ENCODE results near the gene KRTDAP.

KRTDAP gene, protein sequence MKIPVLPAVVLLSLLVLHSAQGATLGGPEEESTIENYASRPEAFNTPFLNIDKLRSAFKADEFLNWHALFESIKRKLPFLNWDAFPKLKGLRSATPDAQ

DNA sequence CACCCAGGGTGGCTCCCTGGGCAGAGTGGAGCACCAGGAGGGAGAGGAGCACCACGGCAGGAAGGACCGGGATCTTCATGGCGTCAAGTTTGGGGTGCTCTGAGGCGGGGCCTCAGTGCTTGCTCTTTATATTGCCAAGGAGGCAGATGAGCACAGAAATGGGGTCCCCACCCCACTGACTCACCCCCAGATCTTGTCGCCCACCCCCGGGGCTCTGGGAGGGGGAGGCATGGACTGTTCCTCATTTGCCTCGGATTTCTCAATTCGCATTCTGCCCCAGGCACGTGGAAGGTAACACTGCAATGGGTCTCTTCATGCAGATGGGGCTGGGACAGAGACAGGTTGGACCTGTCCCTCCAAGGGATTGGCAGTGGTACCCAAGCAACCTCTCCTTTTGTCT, at the start of gene KRTDAP:
Gene KRTDAP, minus strand, starts transcription at position 101 of the 400 bp plus-strand sequence. Its CDS starts 22 bp downstream, at position 79.
- DNase-seq (ENCODE audit: low read depth, low spot score), result no peak

- DNase-seq (ENCODE audit: low read depth, low spot score), result no peak
Measured at GRCh38 chr19:35539850-35540249, 49.6 kb upstream of the KRTDAP start.

- DNase-seq (ENCODE audit: low read depth, low spot score), result no peak
Measured at GRCh38 chr19:35539314-35539713, 49.0 kb upstream of the KRTDAP start.

DNA sequence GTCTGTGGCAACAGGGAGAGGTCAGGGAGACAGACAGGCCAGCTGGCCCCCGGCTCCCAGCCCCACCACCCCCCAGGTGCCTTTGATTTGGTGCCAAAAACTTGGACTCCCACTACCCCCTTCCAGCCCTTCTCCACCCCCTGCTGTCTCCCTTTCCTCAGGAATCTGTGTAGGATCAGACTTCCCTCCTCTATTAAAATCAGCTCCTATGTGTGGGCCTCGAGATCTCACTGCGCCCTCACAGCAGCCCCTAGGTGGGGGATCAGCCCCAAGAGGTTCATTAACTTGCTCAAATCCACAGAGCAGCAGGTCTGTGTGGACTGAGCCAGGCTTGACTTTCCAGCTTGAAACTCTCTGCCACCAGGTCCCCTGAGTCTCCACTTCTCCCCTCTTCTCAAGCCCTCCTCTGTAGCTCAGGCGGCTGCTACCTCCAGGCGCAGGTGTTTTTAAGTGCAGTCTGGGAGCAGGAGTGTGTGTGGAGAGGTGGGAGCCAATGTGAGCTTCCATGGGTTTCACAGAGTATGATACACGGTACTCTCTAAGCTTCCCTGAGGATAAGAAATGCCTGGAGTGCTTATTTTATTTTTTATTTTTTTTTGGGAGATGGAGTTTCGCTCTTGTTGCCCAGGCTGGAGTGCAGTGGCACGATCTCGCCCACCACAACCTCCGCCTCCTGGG, 44.7 kb upstream of the KRTDAP start:
- no peak for DNase-seq (ENCODE audit: low read depth, low spot score)

DNA sequence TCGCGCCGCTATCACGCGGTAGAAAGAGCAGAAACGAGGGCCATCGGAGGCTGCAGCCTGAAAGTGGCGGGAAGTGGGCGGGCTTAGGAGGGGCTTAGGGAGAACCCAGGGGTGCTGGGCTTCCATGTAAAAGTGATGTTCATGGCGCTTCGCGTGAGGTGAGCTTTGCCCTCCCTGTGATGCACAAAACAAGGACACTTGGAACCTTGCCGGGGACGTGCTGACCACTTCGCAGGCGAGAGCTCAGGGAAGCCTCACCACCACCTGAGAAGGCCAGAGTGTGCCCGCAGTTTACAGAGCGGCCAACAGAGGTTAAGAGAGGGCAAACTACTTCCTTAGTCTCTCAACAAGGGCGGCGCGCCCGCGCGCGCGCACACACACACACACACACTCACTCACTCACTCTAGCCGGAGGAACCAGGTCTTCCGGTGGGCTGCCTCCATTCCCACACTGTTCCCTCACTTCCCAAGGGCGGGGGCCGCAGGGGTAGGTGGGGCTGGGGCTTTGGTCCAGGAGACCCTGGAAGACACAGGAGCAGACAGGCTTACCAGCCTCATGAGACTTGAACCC, 43.6 kb upstream of the KRTDAP start:
- DNase-seq (ENCODE audit: low read depth, low spot score), result peak; percentile 26

DNA sequence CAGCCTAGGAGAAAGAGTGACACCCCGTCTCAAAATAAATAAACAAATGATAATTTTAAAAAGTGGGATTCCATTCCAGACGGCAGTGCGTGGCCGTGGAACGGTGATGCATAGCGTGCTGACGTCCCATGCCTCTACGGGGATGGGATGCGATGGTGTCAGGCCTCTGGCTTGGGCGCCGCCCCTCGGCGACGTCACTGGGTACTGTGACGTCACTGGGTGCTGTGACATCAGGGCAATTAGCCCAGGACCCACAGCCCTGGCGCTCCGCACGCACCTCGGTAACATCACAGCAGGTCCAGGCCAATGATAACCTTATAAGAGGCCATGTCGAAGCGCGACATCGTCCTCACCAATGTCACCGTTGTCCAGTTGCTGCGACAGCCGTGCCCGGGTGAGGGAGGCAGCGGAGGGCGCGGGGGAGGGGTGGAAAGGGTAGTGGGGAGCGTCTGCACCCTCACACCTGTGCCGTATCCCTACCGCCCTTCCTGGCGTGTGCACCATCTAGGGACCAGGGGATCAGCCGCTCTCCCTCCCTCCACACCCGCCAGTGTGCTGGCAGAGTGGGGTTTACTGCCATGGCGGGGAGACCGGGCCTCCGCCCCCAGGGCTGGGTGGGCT, 43.0 kb upstream of the KRTDAP start, which contains the start of gene GAPDHS:
Gene GAPDHS, plus strand, starts transcription at position 256 of the 621 bp plus-strand sequence. Its CDS starts 72 bp downstream, at position 328.
- no peak for DNase-seq (ENCODE audit: low read depth, low spot score)

DNA sequence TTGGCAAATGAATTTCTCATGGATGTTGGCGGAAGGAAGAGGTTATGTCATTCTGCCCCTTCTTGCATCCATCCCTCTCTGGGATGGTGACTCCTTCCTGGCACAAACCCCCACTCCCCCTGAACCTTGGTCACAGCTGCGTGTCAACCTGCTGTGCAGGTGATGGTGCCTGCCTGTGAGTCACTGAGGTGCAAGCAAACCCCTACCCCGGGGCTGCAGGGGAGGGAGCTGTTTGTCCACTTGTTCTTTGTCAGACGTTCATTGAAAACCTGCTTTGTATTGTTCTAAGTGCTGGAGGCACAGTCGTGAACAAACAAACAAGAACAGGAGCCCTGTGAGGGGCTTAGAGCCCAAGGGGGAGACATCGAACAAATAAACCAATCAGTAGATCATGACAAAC, 41.0 kb upstream of the KRTDAP start:
- DNase-seq (ENCODE audit: low read depth, low spot score), result no peak

- DNase-seq (ENCODE audit: low read depth, low spot score), result no peak
Measured at GRCh38 chr19:35529241-35530218, 39.3 kb upstream of the KRTDAP start.

DNA sequence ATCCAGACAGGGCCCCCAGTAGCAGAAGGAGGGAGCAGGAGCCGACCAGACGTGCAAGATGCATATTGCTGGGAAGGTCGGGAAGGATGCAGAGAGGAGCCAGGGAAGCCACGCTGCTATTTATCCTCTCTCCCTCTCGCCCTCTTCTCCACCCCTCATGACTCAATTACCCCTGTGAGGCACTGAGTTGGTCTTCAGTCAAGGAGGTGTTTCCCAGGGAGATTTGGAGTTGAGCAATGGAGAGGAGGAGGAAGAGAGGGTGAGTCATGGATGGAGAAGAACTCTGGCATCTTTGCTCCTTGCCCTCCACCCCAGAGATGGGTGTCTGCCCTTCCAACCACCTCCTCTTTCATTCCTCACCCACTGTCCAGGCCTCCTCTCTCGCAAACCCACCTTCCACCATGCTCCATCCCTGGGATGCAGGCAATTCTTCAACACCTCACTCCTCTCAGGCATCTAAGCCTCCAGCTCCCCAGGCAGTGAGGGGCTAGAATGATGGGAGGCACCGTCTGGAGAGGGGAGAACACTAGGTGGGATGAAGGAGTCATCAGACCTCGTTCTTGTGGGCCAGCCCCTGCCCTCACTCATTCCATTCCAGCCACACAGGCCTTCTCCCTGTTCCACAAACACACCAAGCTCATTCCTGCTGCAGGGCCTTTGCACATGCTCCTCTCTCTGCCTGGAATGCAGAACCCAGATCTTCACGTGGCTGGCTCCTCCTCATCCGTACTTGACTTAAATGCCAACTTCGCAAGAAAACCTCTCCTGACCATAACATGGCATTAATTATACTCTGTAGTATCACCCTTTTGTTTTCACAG, 38.2 kb upstream of the KRTDAP start, which contains the start of gene SBSN:
Gene SBSN, minus strand, starts transcription at position 94 of the 821 bp plus-strand sequence. Its CDS starts 30 bp downstream, at position 64.
- no peak for DNase-seq (ENCODE audit: low read depth, low spot score)

- no peak for DNase-seq (ENCODE audit: low read depth, low spot score)
Measured at GRCh38 chr19:35525873-35526272, 35.6 kb upstream of the KRTDAP start.

DNA sequence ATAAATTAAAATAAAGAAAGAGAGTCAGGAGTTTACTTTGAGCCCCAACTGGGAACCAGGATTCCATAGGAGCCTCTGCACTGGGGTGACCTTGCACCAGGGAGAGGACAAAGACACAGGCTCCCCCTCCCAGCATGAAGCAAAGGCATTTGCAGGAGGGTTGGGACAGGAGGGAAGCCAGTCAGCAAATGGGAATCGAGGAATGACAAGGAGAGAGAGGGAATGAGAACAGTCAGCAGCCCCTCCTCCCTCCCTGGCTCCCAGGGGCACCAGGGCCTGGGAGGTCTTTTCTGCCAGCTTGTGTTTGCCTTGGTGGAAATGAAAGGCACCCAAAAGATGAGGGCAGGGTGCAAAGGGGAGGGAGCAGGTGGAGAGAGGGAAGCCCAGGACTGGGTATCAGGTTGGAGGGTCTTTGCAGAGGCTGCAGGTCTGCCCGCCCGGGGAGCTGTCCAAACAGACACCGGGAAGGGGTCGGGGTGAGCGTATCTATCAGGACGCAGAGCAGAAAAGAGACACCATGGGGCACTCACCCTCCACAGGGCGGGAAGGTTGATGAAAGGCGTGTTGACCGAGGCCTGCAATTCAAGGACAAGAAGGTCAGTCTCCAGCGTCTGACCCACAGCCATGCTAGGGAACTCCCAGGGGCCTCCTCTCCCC, 34.0 kb upstream of the KRTDAP start:
- no peak for DNase-seq (ENCODE audit: low read depth, low spot score)

GRCh38 chr19:35522745-35523327, 32.6 kb upstream of the KRTDAP start:
- no peak for DNase-seq (ENCODE audit: low read depth, low spot score)

GRCh38 chr19:35521124-35521743, 31.0 kb upstream of the KRTDAP start:
- no peak for DNase-seq (ENCODE audit: low read depth, low spot score)

GRCh38 chr19:35519291-35519690, 29.0 kb upstream of the KRTDAP start:
- DNase-seq (ENCODE audit: low read depth, low spot score), result no peak

GRCh38 chr19:35518313-35518712, 28.0 kb upstream of the KRTDAP start:
- DNase-seq (ENCODE audit: low read depth, low spot score), result peak; percentile 86

- DNase-seq (ENCODE audit: low read depth, low spot score), result no peak
Measured at GRCh38 chr19:35517342-35517741, 27.1 kb upstream of the KRTDAP start.

DNA sequence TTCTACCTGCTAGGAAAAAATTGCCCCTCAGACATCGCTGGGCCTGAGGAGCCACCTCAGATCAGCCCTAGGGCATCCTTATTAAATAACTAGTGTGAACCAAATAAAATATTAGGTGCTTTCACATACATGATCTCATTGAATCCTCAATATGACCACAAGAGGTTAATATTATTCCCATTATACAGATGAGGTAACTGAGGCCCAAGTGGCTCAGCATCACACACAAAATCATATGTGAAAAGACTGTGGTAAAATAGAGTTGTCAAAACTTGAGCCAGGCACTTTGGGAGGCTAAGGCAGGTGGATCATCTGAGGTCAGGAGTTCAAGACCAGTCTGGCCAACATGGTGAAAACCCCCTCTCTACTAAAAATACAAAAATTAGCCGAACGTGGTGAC, 26.0 kb upstream of the KRTDAP start:
- no peak for DNase-seq (ENCODE audit: low read depth, low spot score)

DNA sequence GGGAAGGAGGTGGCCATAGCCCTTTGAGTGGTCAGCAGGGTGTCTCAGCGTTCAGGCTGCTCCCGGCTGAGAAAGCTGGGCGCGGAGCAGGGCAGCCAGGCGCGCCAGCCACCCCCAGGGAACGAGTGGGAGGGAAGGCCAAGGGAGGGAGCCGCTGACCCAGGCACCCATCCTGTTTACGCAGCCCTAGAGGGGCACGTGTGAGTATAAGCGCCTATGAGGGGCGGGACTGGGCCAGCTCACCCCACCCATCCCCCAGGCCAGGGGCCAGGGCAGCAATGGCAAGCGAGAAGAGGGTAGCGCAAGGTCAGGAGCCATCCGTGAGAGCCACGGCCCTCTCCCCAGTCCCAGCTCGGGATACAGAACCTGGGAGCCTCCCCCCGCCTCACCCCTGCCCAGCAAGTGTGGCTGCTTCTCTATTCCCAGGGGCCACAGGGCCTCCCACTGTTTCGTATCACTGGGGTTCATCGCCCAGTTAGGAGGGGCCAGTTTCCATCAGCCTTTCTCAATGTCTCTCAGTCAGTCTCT, 24.1 kb upstream of the KRTDAP start:
- no peak for DNase-seq (ENCODE audit: low read depth, low spot score)
